Measurements from ENCODE around the gene ZBTB39.

GRCh38 chr12:57048423-57049118, 42.2 kb upstream of the ZBTB39 start:
- TF ChIP-seq NFRKB (IDR thresholded peaks at IDR 0.05) = no peak
- TF ChIP-seq SP1 (IDR thresholded peaks at IDR 0.05) = no peak
- no peak for TF ChIP-seq FOXK2 (IDR thresholded peaks at IDR 0.05)

Data from HEK293T (cell line).